ENCODE results near the gene CLSTN3. TPM values are rescaled to one million over a fixed set of nuclear protein-coding genes. Genes with fewer than 3 reads are reported as not detected.
A peak's percentile ranks its signal among the peaks of the same experiment; 100 is the strongest.

Gene CLSTN3
- total and polyA plus RNA-seq, 2 of the 13 experiments (the other 11 are each of a cell fraction or from before 2014, with no cell fraction given) = 26.2 to 94.1 TPM

- TF ChIP-seq FOXM1 (CRISPR knock-in tag; IDR thresholded peaks at IDR 0.05) = no peak
- no peak for TF ChIP-seq PAF1 (CRISPR knock-in tag; IDR thresholded peaks at IDR 0.05)
- TF ChIP-seq HNF1B (CRISPR knock-in tag; IDR thresholded peaks at IDR 0.05) = peak; percentile 70; the same call in 1 of the 2 replicates
- peak; percentile 26; the same call in 1 of the 2 replicates for TF ChIP-seq ZNF558 (CRISPR knock-in tag; IDR thresholded peaks at IDR 0.05; ENCODE audit: borderline replicate concordance)
- peak; percentile 62; the same call in 1 of the 2 replicates for TF ChIP-seq ZNF24 (IDR thresholded peaks at IDR 0.05)
- TF ChIP-seq ATF7-NPFF (CRISPR knock-in tag; IDR thresholded peaks at IDR 0.05; ENCODE audit: low read depth) = no peak
Measured at GRCh38 chr12:7188562-7189397, 58.6 kb downstream of the CLSTN3 start (continued).

GRCh38 chr12:7189398-7190267 lies 59.5 kb downstream of the CLSTN3 start, which contains the start of gene PEX5:
Gene PEX5, plus strand, starts transcription at chr12:7189686. Its CDS starts 692 bp downstream, at chr12:7190378.
- Histone ChIP-seq H3K4me3 (replicated peaks in 1 of 3; ENCODE audit: insufficient read depth in 1 of 3, low read depth in 2 of 3, low read length in 3 of 3) (peak within 1 kb of the TSS; percentile 77 to 95 (median 84)), H3K79me2 (ENCODE audit: insufficient read depth, low read length) (peaks cover 5% of the 10 kb centered on the region), H2AFZ (ENCODE audit: low read length) (peak within 1 kb of the TSS; percentile 95), H3K4me2 (ENCODE audit: low read depth, low read length) (peak within 1 kb of the TSS; percentile 95), H4K20me1 (ENCODE audit: insufficient read depth, low read length) (no peaks in the 10 kb centered on the region), H3K9ac (ENCODE audit: insufficient read depth, low read depth, low read length) (peak within 1 kb of the TSS; percentile 75), H3K27ac (ENCODE audit: extremely low read length, insufficient read depth, low read length) (peak within 1 kb of the TSS; percentile 52), H3K27me3 (ENCODE audit: control insufficient read depth in 1 of 2, insufficient read depth in 2 of 2, low read length in 2 of 2) (no peaks in the 10 kb centered on the region; a peak in 1 of 5 replicates), H3K4me1 (ENCODE audit: insufficient read depth, low read length) (peaks cover 37% of the 10 kb centered on the region), H3K36me3 (replicated peaks in 1 of 2; ENCODE audit: control insufficient read depth in 1 of 2, insufficient read depth in 2 of 2, low read length in 2 of 2) (peaks cover 0 to 14% of the 10 kb centered on the region in 2 experiments; a peak in 2 of 5 replicates), H3K9me3 (ENCODE audit: low read length) (no peaks in the 10 kb centered on the region)
- ChIA-PET CTCF (ENCODE audit: low intra/inter-chr PET ratio, low total read pairs) (interaction anchor here (2.3 kb wide), 1 partner anchor 47 kb away, joined by 16 read pairs; no protein-coding TSS in a partner anchor), POLR2A (interaction anchor here (0.7 to 2.0 kb wide), 2 partner anchors 64 to 66 kb away, joined by 3 to 5 read pairs; no protein-coding TSS in a partner anchor)
- no TSS peak for BruUV-seq (replicated peaks)
- peak; percentile 90 for ATAC-seq
- WGBS (ENCODE audit: low lambda C conversion rate) = 1% methylated on average over 26 of the region's 68 CpGs
- intact Hi-C loops (cut with micrococcal nuclease; ENCODE audit: unreplicated experiment) (no loop called here), in situ Hi-C loops (cut with HindIII; ENCODE audit: extremely low pct_ligation_motif_present, low pct_unique_long_range_greater_than_20kb) (loop anchor here (5.0 kb wide), 1 partner anchor 57 kb away; the partner anchor contains the start of gene CLSTN3)
- FAIRE-seq = peak; percentile 28
- DNase-seq (ENCODE audit: low spot score) = peak; percentile 83
- TF ChIP-seq KDM3A (CRISPR knock-in tag; IDR thresholded peaks at IDR 0.05; ENCODE audit: low read depth) (0 out of 2 replicates have a peak, but pooled peaks have one; percentile 22), ZNF749 (CRISPR knock-in tag; IDR thresholded peaks at IDR 0.05; ENCODE audit: borderline replicate concordance) (0 out of 2 replicates have a peak, but pooled peaks have one; percentile 69), CCAR2 (optimal IDR thresholded peaks at IDR 0.05; ENCODE audit: low read depth, low read length) (no peak), CREB1 (IDR thresholded peaks at IDR 0.05) (no peak), CREB1 (CRISPR knock-in tag; IDR thresholded peaks at IDR 0.05) (no peak), KMT2B (CRISPR knock-in tag; IDR thresholded peaks at IDR 0.05) (no peak), KLF16 (CRISPR knock-in tag; IDR thresholded peaks at IDR 0.05) (0 out of 4 replicates have a peak, but pooled peaks of 1 of the 2 experiments have one; percentile 4), ASH2L (IDR thresholded peaks at IDR 0.05; ENCODE audit: insufficient read length, low read depth, low read length) (peak; percentile 68), ZNF547 (CRISPR knock-in tag; IDR thresholded peaks at IDR 0.05) (peak; percentile 47; the same call in 1 of the 2 replicates)

Measured in HepG2 (cell line).